ENCODE results near the gene ADPRM. TPM values are rescaled to one million over a fixed set of nuclear protein-coding genes. Genes with fewer than 3 reads are reported as not detected.

The ADPRM gene
- polyA plus RNA-seq, 1 donor (not counting 4 experiments of a cell fraction or from before 2014, with no cell fraction given), result 15.0 TPM

GRCh38 chr17:10666906-10667305 lies 30.5 kb upstream of the ADPRM start:
- Histone ChIP-seq H4K20me1 (ENCODE audit: control insufficient read depth, extremely low read depth, insufficient read depth, low read length) (no peaks in the 10 kb centered on the region), H2AFZ (ENCODE audit: control insufficient read depth, low read length) (no peak overlapping the region), H3K9ac (ENCODE audit: control insufficient read depth, extremely low read depth, insufficient read depth, low read length) (no peak overlapping the region), H3K27ac (ENCODE audit: control insufficient read depth, insufficient read depth, low read length) (no peak overlapping the region), H3K27me3 (ENCODE audit: control insufficient read depth, extremely low read depth, insufficient read depth, low read length) (no peaks in the 10 kb centered on the region), H3K79me2 (ENCODE audit: control insufficient read depth, insufficient read depth, low read length) (no peaks in the 10 kb centered on the region), H3K4me2 (ENCODE audit: control insufficient read depth, extremely low read depth, insufficient read depth, low read depth, low read length) (no peak overlapping the region), H3K4me1 (ENCODE audit: control insufficient read depth, extremely low read depth, insufficient read depth, low read length) (no peaks in the 10 kb centered on the region), H3K36me3 (ENCODE audit: control insufficient read depth in 2 of 2, extremely low read depth in 1 of 2, insufficient read depth in 2 of 2, low read length in 2 of 2) (no peaks in the 10 kb centered on the region), H3K9me3 (ENCODE audit: control insufficient read depth, low read depth, low read length) (no peaks in the 10 kb centered on the region), H3K4me3 (ENCODE audit: control insufficient read depth in 2 of 3, extremely low read depth in 1 of 3, insufficient read depth in 2 of 3, low read depth in 1 of 3, low read length in 3 of 3) (no peak overlapping the region), H3K9me1 (ENCODE audit: control insufficient read depth, extremely low read depth, insufficient read depth, low read length) (no peaks in the 10 kb centered on the region)
- no peak for TF ChIP-seq EZH2 (IDR thresholded peaks at IDR 0.05; ENCODE audit: low read length)
- TF ChIP-seq CTCF (optimal IDR thresholded peaks at IDR 0.05 in 1 of 3, IDR thresholded peaks at IDR 0.05 in 1 of 3, conservative IDR thresholded peaks at IDR 0.05 in 1 of 3; ENCODE audit: extremely low read depth in 1 of 3, insufficient read depth in 2 of 3, low read length in 3 of 3), result no peak
- dilution Hi-C loops (cut with MboI; ENCODE audit: extremely low pct_ligation_motif_present, low sequenced_read_pairs), result no loop called here
- FAIRE-seq (no peak), DNase-seq (ENCODE audit: low read depth, low spot score) (no peak)

GRCh38 chr17:10668775-10669174 lies 28.6 kb upstream of the ADPRM start:
- H3K27me3 ChIP-seq (ENCODE audit: control insufficient read depth, extremely low read depth, insufficient read depth, low read length), result no peaks in the 10 kb centered on the region
- TF ChIP-seq EZH2 (IDR thresholded peaks at IDR 0.05; ENCODE audit: low read length) (no peak), CTCF (optimal IDR thresholded peaks at IDR 0.05 in 1 of 3, IDR thresholded peaks at IDR 0.05 in 1 of 3, conservative IDR thresholded peaks at IDR 0.05 in 1 of 3; ENCODE audit: extremely low read depth in 1 of 3, insufficient read depth in 2 of 3, low read length in 3 of 3) (no peak)
- DNase-seq (ENCODE audit: low read depth, low spot score) (no peak), FAIRE-seq (no peak)
- no peaks in the 10 kb centered on the region for H3K9me1 ChIP-seq (ENCODE audit: control insufficient read depth, extremely low read depth, insufficient read depth, low read length)
- H3K9me3 ChIP-seq (ENCODE audit: control insufficient read depth, low read depth, low read length), result no peaks in the 10 kb centered on the region
- H4K20me1 ChIP-seq (ENCODE audit: control insufficient read depth, extremely low read depth, insufficient read depth, low read length), result no peaks in the 10 kb centered on the region
- no peak overlapping the region for H2AFZ ChIP-seq (ENCODE audit: control insufficient read depth, low read length)
- no peak overlapping the region for H3K4me3 ChIP-seq (ENCODE audit: control insufficient read depth in 2 of 3, extremely low read depth in 1 of 3, insufficient read depth in 2 of 3, low read depth in 1 of 3, low read length in 3 of 3)
- dilution Hi-C loops (cut with MboI; ENCODE audit: extremely low pct_ligation_motif_present, low sequenced_read_pairs), result no loop called here
- no peak overlapping the region for H3K4me2 ChIP-seq (ENCODE audit: control insufficient read depth, extremely low read depth, insufficient read depth, low read depth, low read length)
- H3K36me3 ChIP-seq (ENCODE audit: control insufficient read depth in 2 of 2, extremely low read depth in 1 of 2, insufficient read depth in 2 of 2, low read length in 2 of 2), result peaks cover 0 to 2% of the 10 kb centered on the region in 2 experiments
- no peak overlapping the region for H3K9ac ChIP-seq (ENCODE audit: control insufficient read depth, extremely low read depth, insufficient read depth, low read length)
- H3K4me1 ChIP-seq (ENCODE audit: control insufficient read depth, extremely low read depth, insufficient read depth, low read length), result no peaks in the 10 kb centered on the region
- no peaks in the 10 kb centered on the region for H3K79me2 ChIP-seq (ENCODE audit: control insufficient read depth, insufficient read depth, low read length)
- H3K27ac ChIP-seq (ENCODE audit: control insufficient read depth, insufficient read depth, low read length), result no peak overlapping the region
